GM12865 (cell line): ENCODE data around the gene FKBP2.

Source experiments
- DNase-seq: peaks from one replicate; pipeline ENCODE4 v3.0.0; 2010; ENCODE audit warnings: low read depth
- H3K4me3 ChIP-seq: 2 replicates; pipeline ENCODE4 v1.5.1; 2011; ENCODE audit warnings: mild to moderate bottlenecking, low read depth, low read length, control low read depth
- CTCF ChIP-seq: IDR thresholded peaks from 2 replicates; pipeline ENCODE4 v1.5.1; 2011; ENCODE audit warnings: low read length, control low read depth, low read depth, inconsistent platforms; ENCODE audit not compliant: insufficient read depth; ENCODE audit errors: missing control alignments

FKBP2 gene

GRCh38 chr11:64253043-64253442 is 12.1 kb downstream of the FKBP2 start:
- H3K4me3 ChIP-seq = no peak overlapping the region
- TF ChIP-seq CTCF = no peak

GRCh38 chr11:64253481-64253880 is 12.6 kb downstream of the FKBP2 start:
- no peak for TF ChIP-seq CTCF
- no peak for DNase-seq
- H3K4me3 ChIP-seq = no peak overlapping the region

More at GRCh38 chr11:64253043-64253442, 12.1 kb downstream of the FKBP2 start:
- no peak for DNase-seq

GRCh38 chr11:64254326-64254725 is 13.4 kb downstream of the FKBP2 start:
- TF ChIP-seq CTCF = no peak
- H3K4me3 ChIP-seq = no peak overlapping the region
- no peak for DNase-seq

- TF ChIP-seq CTCF = no peak
- no peak for DNase-seq
- no peak overlapping the region for H3K4me3 ChIP-seq
Measured at GRCh38 chr11:64255135-64256128, 14.5 kb downstream of the FKBP2 start.

GRCh38 chr11:64256300-64256699 is 15.4 kb downstream of the FKBP2 start:
- no peak overlapping the region for H3K4me3 ChIP-seq
- TF ChIP-seq CTCF = no peak
- no peak for DNase-seq

GRCh38 chr11:64258356-64258755 is 17.5 kb downstream of the FKBP2 start:
- no peak for TF ChIP-seq CTCF
- DNase-seq = no peak
- no peak overlapping the region for H3K4me3 ChIP-seq

GRCh38 chr11:64258946-64259532 is 18.1 kb downstream of the FKBP2 start:
- TF ChIP-seq CTCF = no peak
- no peak for DNase-seq
- no peak overlapping the region for H3K4me3 ChIP-seq
